ENCODE data around the gene PRKN. TPM values are rescaled to one million over a fixed set of nuclear protein-coding genes. Genes with fewer than 3 reads are reported as not detected.

The PRKN gene
- total RNA-seq, 6 experiments from 2014 or later: 0.32 TPM; not detected in 5

- Mint-ChIP-seq H3K36me3 (ENCODE audit: low read depth) (no peaks in the 10 kb centered on the region), H3K9me3 (peaks cover 22% of the 10 kb centered on the region), H3K4me1 (ENCODE audit: low read depth) (no peaks in the 10 kb centered on the region), H3K4me3 (no peak overlapping the region), H3K27me3 (ENCODE audit: insufficient read depth) (no peaks in the 10 kb centered on the region), H3K27ac (no peak overlapping the region)
- no peak for DNase-seq
- TF ChIP-seq CTCF (IDR thresholded peaks at IDR 0.05): no peak
Observed at GRCh38 chr6:161917645-161918044, 809.9 kb downstream of the PRKN start.

GRCh38 chr6:161915456-161915964, 812.1 kb downstream of the PRKN start:
- Mint-ChIP-seq H3K9me3 (peaks cover 40% of the 10 kb centered on the region), H3K4me1 (ENCODE audit: low read depth) (no peaks in the 10 kb centered on the region), H3K27ac (no peak overlapping the region), H3K36me3 (ENCODE audit: low read depth) (no peaks in the 10 kb centered on the region), H3K4me3 (no peak overlapping the region), H3K27me3 (ENCODE audit: insufficient read depth) (no peaks in the 10 kb centered on the region)
- no peak for TF ChIP-seq CTCF (IDR thresholded peaks at IDR 0.05)
- DNase-seq: no peak

GRCh38 chr6:161908872-161909271, 818.7 kb downstream of the PRKN start:
- Mint-ChIP-seq H3K36me3 (ENCODE audit: low read depth) (no peaks in the 10 kb centered on the region), H3K27ac (no peak overlapping the region), H3K9me3 (peaks cover 66% of the 10 kb centered on the region), H3K4me3 (no peak overlapping the region), H3K27me3 (ENCODE audit: insufficient read depth) (no peaks in the 10 kb centered on the region), H3K4me1 (ENCODE audit: low read depth) (no peaks in the 10 kb centered on the region)
- no peak for TF ChIP-seq CTCF (IDR thresholded peaks at IDR 0.05)
- no peak for DNase-seq

GRCh38 chr6:161906571-161906970, 821.0 kb downstream of the PRKN start:
- no peaks in the 10 kb centered on the region; the same call in 1 of the 2 replicates for H3K36me3 Mint-ChIP-seq (ENCODE audit: low read depth)
- no peak overlapping the region for H3K27ac Mint-ChIP-seq
- H3K9me3 Mint-ChIP-seq: peaks cover 68% of the 10 kb centered on the region
- TF ChIP-seq CTCF (IDR thresholded peaks at IDR 0.05): no peak
- DNase-seq: no peak
- H3K4me3 Mint-ChIP-seq: no peak overlapping the region
- H3K4me1 Mint-ChIP-seq (ENCODE audit: low read depth): no peaks in the 10 kb centered on the region
- H3K27me3 Mint-ChIP-seq (ENCODE audit: insufficient read depth): no peaks in the 10 kb centered on the region

- no peak overlapping the region for H3K27ac Mint-ChIP-seq
- no peaks in the 10 kb centered on the region for H3K27me3 Mint-ChIP-seq (ENCODE audit: insufficient read depth)
- H3K4me3 Mint-ChIP-seq: no peak overlapping the region
Observed at GRCh38 chr6:161903584-161904212, 823.9 kb downstream of the PRKN start.

More at GRCh38 chr6:161903584-161904212, 823.9 kb downstream of the PRKN start:
- Mint-ChIP-seq H3K36me3 (ENCODE audit: low read depth) (no peaks in the 10 kb centered on the region; the same call in 1 of the 2 replicates), H3K4me1 (ENCODE audit: low read depth) (no peaks in the 10 kb centered on the region), H3K9me3 (peaks cover 46% of the 10 kb centered on the region)
- TF ChIP-seq CTCF (IDR thresholded peaks at IDR 0.05): no peak
- no peak for DNase-seq
